ENCODE results near the gene TUFT1.
A peak's percentile ranks its signal among the peaks of the same experiment; 100 is the strongest.

- TF ChIP-seq CTCF (IDR thresholded peaks at IDR 0.05): peak in 2 of 3 experiments; percentile 66 to 67
- TF ChIP-seq POLR2A (IDR thresholded peaks at IDR 0.05): no peak
Observed at GRCh38 chr1:151534662-151535278, 5.3 kb upstream of the TUFT1 start.

Data from vagina (tissue), 2 donors.